Metanephros (tissue), 2 donors: ENCODE data around the gene DSG1. TPM values are rescaled to one million over a fixed set of nuclear protein-coding genes. Genes with fewer than 3 reads are reported as not detected.

Source experiments
- small RNA-seq: library from RNA; depleted of rRNA; stranded (forward); fragments of <200 nt; gene quantifications from one replicate; pipeline ENCODE3, GENCODE V24; 2014; ENCODE audit warnings: low replicate concordance
- total RNA-seq: library from RNA; depleted of rRNA; stranded (reverse); fragments of >200 nt; gene quantifications from one replicate; pipeline ENCODE4 v1.2.3, GENCODE V29; 2014

The DSG1 gene
- total RNA-seq, result 0.06 TPM

DNA sequence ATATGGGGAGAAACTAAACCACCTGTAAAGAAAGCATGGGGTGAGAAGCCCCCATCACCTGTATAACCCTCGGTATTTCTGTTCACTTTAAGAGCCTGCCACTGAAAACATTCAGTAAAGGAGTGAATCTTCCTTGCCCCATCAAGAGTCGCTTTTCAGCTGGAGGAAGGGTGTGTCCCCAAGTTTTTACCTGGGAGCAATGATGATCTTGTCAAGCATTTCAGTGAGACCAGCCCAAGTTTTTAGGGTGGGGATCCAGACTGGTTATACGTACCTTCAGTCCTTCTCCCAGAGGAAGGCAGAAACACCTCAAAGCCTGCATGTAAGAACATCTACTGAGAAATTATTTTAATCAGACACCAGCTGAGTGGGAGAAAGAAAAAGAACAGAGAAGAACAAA, at the start of gene DSG1:
TSS of gene DSG1 (plus strand) at position 301 of the 400 bp plus-strand sequence. CDS start 141 bp downstream, outside the sequence.

DNA sequence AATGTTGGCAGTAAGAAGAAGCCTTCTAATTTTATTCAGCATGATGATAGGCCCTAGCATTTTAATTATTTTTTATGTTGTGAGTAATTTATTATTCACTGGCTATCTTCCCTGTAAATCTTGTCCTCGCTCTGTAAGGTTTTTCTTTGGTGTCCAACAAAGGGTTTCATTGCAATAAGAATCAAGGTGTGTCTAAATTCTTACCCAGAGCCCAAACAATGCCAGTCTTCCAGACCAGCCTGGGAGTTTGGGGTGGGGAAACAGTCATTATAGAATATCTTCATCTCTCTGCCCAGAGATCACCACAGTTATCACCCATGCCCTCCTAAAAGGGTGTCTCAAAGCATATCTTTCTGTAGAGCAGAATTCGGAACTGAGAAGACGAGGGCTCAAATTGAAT, 58.5 kb downstream of the DSG1 start, which contains the start of gene DSG4:
TSS of gene DSG4 (plus strand) at position 301 of the 400 bp plus-strand sequence. CDS start 135 bp downstream, outside the sequence.

Small RNAs within 50 kb of the gene (small RNA-seq; reads per million reads assigned to genes)
- gene RF00019 (not detected), gene RNU6-167P (not detected)

Other genes starting within 250 kb of the DSG1 start
- gene DSC2, start 215.7 kb upstream of the DSG1 start, total RNA-seq, result 19.8 TPM
- gene DSC1, start 155.3 kb upstream of the DSG1 start, total RNA-seq, result 0.47 TPM
- not detected for gene DSG4, start 58.6 kb downstream of the DSG1 start, total RNA-seq
- gene DSG3, start 129.6 kb downstream of the DSG1 start, total RNA-seq, result not detected
- gene DSG2, start 180.0 kb downstream of the DSG1 start, total RNA-seq, result 34.3 TPM